Retinal pigment epithelial cell (primary cell): ENCODE results near the gene DBF4B.

ENCODE experiments used
- DNase-seq: peaks from one replicate; pipeline ENCODE4 v3.0.0-alpha.2; 2010; ENCODE audit warnings: low read depth
- H3K4me3 ChIP-seq: 2 replicates; pipeline ENCODE4 v1.5.1; 2011; ENCODE audit warnings: mild to moderate bottlenecking, low read length, control low read depth, moderate library complexity
- TF ChIP-seq, protein P1 (sequence below): conservative IDR thresholded peaks from 2 replicates; pipeline ENCODE4 v1.5.1; 2011; ENCODE audit warnings: low read depth, low read length, control low read depth, inconsistent platforms

Gene DBF4B

DNA sequence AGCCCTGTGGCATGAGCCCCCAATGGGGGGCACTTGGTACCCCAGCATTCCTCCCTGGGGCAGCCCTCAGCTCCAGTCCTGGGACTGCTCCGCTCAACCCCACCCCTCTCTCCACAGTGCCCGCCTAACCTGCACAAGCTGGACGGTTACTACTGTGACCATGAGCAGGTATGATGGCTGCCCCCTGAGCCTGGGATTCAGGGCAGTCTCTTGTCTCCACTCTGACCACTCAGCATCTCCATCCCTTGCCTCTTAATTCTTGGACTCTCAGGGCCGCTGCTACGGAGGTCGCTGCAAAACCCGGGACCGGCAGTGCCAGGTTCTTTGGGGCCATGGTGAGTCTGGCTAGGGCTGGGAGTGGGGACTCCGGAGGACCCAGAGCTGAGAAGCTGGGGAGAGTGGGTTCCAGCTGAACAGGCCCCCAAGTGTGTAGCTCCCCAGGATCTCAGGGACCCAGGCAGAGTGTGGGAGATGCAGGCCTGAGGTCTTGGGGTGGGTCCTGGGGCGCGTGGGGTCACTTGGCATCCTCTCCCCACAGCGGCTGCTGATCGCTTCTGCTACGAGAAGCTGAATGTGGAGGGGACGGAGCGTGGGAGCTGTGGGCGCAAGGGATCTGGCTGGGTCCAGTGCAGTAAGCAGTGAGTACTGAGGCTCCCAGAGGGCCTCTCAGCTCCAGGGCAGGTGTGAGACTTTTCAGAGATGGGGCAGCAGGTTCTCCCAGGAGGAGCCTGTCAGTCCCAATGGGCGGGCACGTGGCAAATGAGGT, 68.3 kb downstream of the DBF4B start:
- TF ChIP-seq, protein P1, sequence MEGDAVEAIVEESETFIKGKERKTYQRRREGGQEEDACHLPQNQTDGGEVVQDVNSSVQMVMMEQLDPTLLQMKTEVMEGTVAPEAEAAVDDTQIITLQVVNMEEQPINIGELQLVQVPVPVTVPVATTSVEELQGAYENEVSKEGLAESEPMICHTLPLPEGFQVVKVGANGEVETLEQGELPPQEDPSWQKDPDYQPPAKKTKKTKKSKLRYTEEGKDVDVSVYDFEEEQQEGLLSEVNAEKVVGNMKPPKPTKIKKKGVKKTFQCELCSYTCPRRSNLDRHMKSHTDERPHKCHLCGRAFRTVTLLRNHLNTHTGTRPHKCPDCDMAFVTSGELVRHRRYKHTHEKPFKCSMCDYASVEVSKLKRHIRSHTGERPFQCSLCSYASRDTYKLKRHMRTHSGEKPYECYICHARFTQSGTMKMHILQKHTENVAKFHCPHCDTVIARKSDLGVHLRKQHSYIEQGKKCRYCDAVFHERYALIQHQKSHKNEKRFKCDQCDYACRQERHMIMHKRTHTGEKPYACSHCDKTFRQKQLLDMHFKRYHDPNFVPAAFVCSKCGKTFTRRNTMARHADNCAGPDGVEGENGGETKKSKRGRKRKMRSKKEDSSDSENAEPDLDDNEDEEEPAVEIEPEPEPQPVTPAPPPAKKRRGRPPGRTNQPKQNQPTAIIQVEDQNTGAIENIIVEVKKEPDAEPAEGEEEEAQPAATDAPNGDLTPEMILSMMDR, result no peak
- H3K4me3 ChIP-seq, result no peak overlapping the region
- DNase-seq, result no peak

DNA sequence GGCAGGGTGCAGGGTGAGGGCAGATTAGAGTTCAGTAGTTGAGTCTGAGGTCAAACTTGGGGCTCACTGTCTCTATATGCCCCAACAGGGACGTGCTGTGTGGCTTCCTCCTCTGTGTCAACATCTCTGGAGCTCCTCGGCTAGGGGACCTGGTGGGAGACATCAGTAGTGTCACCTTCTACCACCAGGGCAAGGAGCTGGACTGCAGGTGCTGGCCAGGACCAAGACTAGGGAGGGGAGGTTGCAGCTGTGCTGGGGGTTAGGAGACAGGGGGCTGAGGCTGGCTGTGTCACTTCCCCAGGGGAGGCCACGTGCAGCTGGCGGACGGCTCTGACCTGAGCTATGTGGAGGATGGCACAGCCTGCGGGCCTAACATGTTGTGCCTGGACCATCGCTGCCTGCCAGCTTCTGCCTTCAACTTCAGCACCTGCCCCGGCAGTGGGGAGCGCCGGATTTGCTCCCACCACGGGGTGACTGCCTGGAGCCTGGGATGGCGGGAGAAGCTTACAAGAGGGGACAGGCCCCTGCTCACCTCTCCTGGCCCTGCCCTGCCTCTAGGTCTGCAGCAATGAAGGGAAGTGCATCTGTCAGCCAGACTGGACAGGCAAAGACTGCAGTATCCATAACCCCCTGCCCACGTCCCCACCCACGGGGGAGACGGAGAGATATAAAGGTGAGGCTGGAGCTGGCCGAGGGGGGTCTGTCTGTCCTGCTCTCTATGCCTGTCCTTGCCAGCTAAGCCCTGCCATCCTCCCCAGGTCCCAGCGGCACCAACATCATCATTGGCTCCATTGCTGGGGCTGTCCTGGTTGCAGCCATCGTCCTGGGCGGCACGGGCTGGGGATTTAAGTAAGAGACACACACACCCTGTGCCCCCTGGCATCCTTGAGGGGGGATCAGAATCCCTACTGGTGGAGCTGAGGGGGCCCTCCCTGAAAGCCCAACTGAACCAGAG, 69.2 kb downstream of the DBF4B start:
- H3K4me3 ChIP-seq, result no peak overlapping the region
- TF ChIP-seq, protein P1, result no peak
- no peak for DNase-seq

DNA sequence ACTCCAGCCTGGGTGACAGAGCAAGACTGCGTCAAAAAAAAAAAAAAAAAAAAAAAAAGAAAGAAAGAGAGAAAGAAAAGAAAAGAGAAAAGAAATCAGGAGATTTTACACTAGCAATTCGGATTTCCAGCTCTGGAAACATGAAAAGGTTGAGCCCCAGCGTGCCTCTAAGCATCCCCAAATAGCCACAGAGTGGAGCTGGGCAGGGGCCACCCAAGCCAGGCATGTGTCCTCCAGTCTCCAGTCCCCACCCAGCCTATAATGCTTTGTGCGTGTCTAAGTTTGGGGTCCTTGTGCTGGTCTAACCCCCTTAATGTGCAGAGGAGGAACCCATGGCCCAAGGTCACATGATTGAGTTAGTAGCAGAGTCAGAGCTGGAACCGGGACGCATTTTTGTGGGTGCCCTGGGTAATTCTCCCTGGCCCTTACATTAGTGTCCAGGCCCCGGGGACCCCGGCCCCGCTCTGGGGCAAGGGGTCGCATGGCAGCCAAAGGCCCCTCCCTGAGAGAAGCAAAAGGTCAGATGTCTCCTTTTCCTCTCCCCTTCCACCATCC, 70.3 kb downstream of the DBF4B start:
- peak overlapping the region; percentile 55 for H3K4me3 ChIP-seq
- DNase-seq, result no peak
- TF ChIP-seq, protein P1, result no peak

DNA sequence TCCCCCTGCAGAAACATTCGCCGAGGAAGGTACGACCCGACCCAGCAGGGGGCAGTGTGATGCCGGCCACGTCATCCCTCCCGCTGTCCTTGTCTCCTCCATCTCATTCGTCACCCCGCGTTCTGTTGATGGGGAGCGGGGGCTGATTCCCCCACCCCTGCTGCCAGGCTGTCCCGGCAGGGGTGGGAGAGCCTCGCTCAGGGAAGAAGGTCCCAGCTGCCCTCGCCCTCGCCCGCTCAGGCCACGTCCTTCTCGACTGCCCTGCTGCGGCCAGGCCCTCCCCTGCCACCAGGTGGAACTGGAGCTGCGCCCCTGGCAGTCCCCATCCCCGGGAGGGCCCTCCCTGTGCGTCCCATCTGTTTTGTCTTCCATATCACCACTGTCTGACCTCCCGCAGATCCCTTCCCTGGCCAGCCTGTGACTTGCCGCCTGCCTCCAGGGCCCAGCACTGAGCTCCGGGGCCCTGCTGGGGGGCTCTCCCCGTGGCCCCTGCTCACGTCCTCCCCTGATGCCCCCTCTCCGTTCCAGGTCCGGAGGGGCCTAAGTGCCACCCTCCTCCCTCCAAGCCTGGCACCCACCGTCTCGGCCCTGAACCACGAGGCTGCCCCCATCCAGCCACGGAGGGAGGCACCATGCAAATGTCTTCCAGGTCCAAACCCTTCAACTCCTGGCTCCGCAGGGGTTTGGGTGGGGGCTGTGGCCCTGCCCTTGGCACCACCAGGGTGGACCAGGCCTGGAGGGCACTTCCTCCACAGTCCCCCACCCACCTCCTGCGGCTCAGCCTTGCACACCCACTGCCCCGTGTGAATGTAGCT, 71.0 kb downstream of the DBF4B start:
- DNase-seq, result no peak
- TF ChIP-seq, protein P1, result peak; percentile 76
- H3K4me3 ChIP-seq, result peak overlapping the region; percentile 55

DNA sequence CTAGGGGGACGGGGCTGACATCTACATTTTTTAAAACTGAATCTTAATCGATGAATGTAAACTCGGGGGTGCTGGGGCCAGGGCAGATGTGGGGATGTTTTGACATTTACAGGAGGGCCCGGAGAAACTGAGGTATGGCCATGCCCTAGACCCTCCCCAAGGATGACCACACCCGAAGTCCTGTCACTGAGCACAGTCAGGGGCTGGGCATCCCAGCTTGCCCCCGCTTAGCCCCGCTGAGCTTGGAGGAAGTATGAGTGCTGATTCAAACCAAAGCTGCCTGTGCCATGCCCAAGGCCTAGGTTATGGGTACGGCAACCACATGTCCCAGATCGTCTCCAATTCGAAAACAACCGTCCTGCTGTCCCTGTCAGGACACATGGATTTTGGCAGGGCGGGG, 71.7 kb downstream of the DBF4B start:
- TF ChIP-seq, protein P1, result no peak
- DNase-seq, result no peak
- H3K4me3 ChIP-seq, result no peak overlapping the region

DNA sequence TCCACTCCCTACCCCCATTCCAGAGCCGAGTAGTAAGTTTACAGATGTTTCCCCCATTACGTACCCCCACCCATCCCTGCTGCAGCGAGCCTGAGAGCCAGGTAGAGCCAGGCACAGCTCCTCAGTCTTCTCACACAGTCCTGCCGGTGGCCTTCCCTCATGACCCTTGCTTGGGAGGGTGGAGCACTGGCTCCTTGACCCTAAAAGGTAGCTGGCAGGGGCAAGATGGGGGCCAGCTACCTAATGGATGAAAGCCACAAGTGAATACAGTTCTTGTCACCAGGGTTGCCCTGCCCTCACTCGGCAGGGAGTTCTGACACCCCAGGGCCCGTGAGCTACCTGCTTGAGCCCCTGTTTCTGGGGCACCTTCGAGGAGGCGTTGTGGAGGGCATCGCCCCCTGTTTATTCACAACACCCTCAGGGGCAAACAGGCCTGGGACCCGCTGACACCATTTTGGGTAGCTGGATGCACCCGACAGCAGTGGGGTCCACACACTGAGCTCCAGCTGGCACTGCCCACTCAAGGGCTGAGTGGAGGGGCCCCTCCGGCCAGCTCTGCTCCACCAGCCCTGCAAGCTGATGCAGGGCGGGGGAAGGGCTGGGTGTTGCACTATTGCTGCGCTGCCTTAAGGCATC, 72.5 kb downstream of the DBF4B start:
- DNase-seq, result no peak
- TF ChIP-seq, protein P1, result no peak
- no peak overlapping the region for H3K4me3 ChIP-seq
